OCI-LY1 (cell line): ENCODE results near the gene PKIG.

ENCODE experiments used
- EZH2 ChIP-seq: fragments of 200-600 bp; sonication (generic), shearing (Covaris generic); IDR thresholded peaks from 2 replicates; pipeline ENCODE4 v1.8.0; 2017; ENCODE audit warnings: borderline replicate concordance, mixed run types, mild to moderate bottlenecking, antibody characterized with exemption, low read length, moderate library complexity, mixed read lengths
- TF ChIP-seq, protein P1 (sequence below): fragments of 200-600 bp; sonication (generic), shearing (Covaris generic); IDR thresholded peaks from 2 replicates; pipeline ENCODE4 v1.5.1; 2017; ENCODE audit warnings: mild to moderate bottlenecking, antibody characterized with exemption, low read length, moderate library complexity, mixed read lengths

GRCh38 chr20:44640522-44640921, 58.1 kb downstream of the PKIG start:
- TF ChIP-seq, protein P1, sequence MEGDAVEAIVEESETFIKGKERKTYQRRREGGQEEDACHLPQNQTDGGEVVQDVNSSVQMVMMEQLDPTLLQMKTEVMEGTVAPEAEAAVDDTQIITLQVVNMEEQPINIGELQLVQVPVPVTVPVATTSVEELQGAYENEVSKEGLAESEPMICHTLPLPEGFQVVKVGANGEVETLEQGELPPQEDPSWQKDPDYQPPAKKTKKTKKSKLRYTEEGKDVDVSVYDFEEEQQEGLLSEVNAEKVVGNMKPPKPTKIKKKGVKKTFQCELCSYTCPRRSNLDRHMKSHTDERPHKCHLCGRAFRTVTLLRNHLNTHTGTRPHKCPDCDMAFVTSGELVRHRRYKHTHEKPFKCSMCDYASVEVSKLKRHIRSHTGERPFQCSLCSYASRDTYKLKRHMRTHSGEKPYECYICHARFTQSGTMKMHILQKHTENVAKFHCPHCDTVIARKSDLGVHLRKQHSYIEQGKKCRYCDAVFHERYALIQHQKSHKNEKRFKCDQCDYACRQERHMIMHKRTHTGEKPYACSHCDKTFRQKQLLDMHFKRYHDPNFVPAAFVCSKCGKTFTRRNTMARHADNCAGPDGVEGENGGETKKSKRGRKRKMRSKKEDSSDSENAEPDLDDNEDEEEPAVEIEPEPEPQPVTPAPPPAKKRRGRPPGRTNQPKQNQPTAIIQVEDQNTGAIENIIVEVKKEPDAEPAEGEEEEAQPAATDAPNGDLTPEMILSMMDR: no peak
- no peak for TF ChIP-seq EZH2
